HepG2 (cell line): ENCODE data around the gene DYRK1B. TPM values are rescaled to one million over a fixed set of nuclear protein-coding genes. Genes with fewer than 3 reads are reported as not detected.

Experiments
- ATAC-seq: fragments of 200-7000 bp; cut with Tn5 transposase; 3 replicates; pipeline ENCODE4 v1.9.1; 2020; ENCODE audit warnings: mild to moderate bottlenecking, moderate library complexity
- BruUV-seq: library from RNA; stranded (reverse); fragments of 400-500 nt; replicated peaks from 2 replicates; lab custom pipeline; 2021; lab: Mats Ljungman, UMichigan
- CTCF ChIA-PET: fragments of 300-600 bp; formaldehyde crosslinking; extraction: SDS; loops from one replicate; lab custom pipeline; 2021; ENCODE audit warnings: low total read pairs, inconsistent platforms, low intra/inter-chr PET ratio; lab: Yijun Ruan, JAX
- POLR2A ChIA-PET: fragments of 350-600 bp; sonication (Branson Sonifier 250); formaldehyde crosslinking; loops from one replicate; lab custom pipeline; 2020; ENCODE audit warnings: antibody characterized with exemption, inconsistent platforms; lab: Yijun Ruan, JAX
- DNase-seq: peaks from one replicate; pipeline ENCODE4 v3.0.0-alpha.2; 2015; ENCODE audit warnings: low spot score
- FAIRE-seq: peaks from 3 replicates; lab custom pipeline; 2011; peaks lifted over from hg19 to GRCh38; lab: Jason Lieb, UNC
- H2AFZ ChIP-seq: one replicate; pipeline ENCODE4 v1.6.1; 2011; ENCODE audit warnings: low read length, inconsistent platforms
- H3K27ac ChIP-seq: fragments of 300-600 bp; 3 replicates; pipeline ENCODE4 v1.8.0; 2011; ENCODE audit warnings: mixed run types, mild to moderate bottlenecking, mixed read lengths, low read length, inconsistent platforms; ENCODE audit not compliant: insufficient read depth; ENCODE audit errors: extremely low read length
- H3K27me3 ChIP-seq, 2 experiments: fragments of 200-600 bp in 1 of 2; 2 replicates in 1 of 2; 3 replicates in 1 of 2; pipeline versions ENCODE4 v1.6.0 to v1.8.0; 2011; ENCODE audit warnings: low read length in 2 of 2, mild to moderate bottlenecking in 2 of 2, moderate library complexity in 2 of 2, inconsistent platforms in 1 of 2; ENCODE audit not compliant: insufficient read depth in 2 of 2, control insufficient read depth in 1 of 2
- H3K36me3 ChIP-seq, 2 experiments: fragments of 200-600 bp in 1 of 2; replicated peaks in 1 of 2; 2 replicates in 1 of 2; 3 replicates in 1 of 2; pipeline versions ENCODE4 v1.5.1 to v1.8.0; 2011; ENCODE audit warnings: low read length in 2 of 2, inconsistent platforms in 1 of 2; ENCODE audit not compliant: insufficient read depth in 2 of 2, control insufficient read depth in 1 of 2
- H3K4me1 ChIP-seq: 2 replicates; pipeline ENCODE4 v1.5.1; 2012; ENCODE audit warnings: low read length, inconsistent platforms; ENCODE audit not compliant: insufficient read depth
- H3K4me2 ChIP-seq: 2 replicates; pipeline ENCODE4 v1.6.0; 2011; ENCODE audit warnings: low read depth, low read length, inconsistent platforms
- H3K4me3 ChIP-seq, 3 experiments: fragments of 200-600 bp in 1 of 3; sonication (generic), shearing (Covaris generic) in 1 of 3; replicated peaks in 1 of 3; 2 replicates each; pipeline ENCODE4 v1.5.1; 2011 to 2016; ENCODE audit warnings: low read length in 3 of 3, inconsistent platforms in 2 of 3, low read depth in 2 of 3, mild to moderate bottlenecking in 2 of 3, control low read depth in 1 of 3, mixed read lengths in 1 of 3; ENCODE audit not compliant: insufficient read depth in 1 of 3
- H3K79me2 ChIP-seq: one replicate; pipeline ENCODE4 v1.6.1; 2011; ENCODE audit warnings: low read length, inconsistent platforms; ENCODE audit not compliant: insufficient read depth
- H3K9ac ChIP-seq: 2 replicates; pipeline ENCODE4 v1.6.0; 2011; ENCODE audit warnings: mild to moderate bottlenecking, low read depth, low read length, inconsistent platforms; ENCODE audit not compliant: insufficient read depth
- H3K9me3 ChIP-seq: 2 replicates; pipeline ENCODE4 v1.5.1; 2012; ENCODE audit warnings: mild to moderate bottlenecking, low read length
- H4K20me1 ChIP-seq: 2 replicates; pipeline ENCODE4 v1.6.0; 2011; ENCODE audit warnings: inconsistent platforms, mild to moderate bottlenecking, low read length, moderate library complexity; ENCODE audit not compliant: insufficient read depth
- GATA4 ChIP-seq: sonication (generic); IDR thresholded peaks from 2 replicates; pipeline ENCODE4 v1.6.1; 2016; ENCODE audit warnings: antibody characterized with exemption, low read depth, borderline replicate concordance
- HMG20B ChIP-seq: conservative IDR thresholded peaks from 2 replicates; pipeline ENCODE4 v1.6.1; 2016; ENCODE audit warnings: missing genetic modification reagents, missing compliant biosample characterization
- MAFK ChIP-seq, 2 experiments: IDR thresholded peaks in 1 of 2; conservative IDR thresholded peaks in 1 of 2; 2 replicates each; pipeline ENCODE4 v1.6.1; 2011; ENCODE audit warnings: improper control_type of control experiment in 2 of 2, low read length in 2 of 2
- MED13 ChIP-seq: sonication (generic); formaldehyde crosslinking; IDR thresholded peaks from 2 replicates; pipeline ENCODE4 v1.5.0; 2020; ENCODE audit warnings: missing genetic modification reagents
- RBM39 ChIP-seq: fragments of 200-400 bp; formaldehyde crosslinking; IDR thresholded peaks from one replicate; pipeline ENCODE4 v1.6.1; 2018; ENCODE audit warnings: antibody characterized with exemption, mild to moderate bottlenecking, low read depth, low read length; ENCODE audit not compliant: poor library complexity, severe bottlenecking
- SIX4 ChIP-seq: sonication (generic); formaldehyde crosslinking; IDR thresholded peaks from 2 replicates; pipeline ENCODE4 v1.4.0; 2020; ENCODE audit warnings: missing genetic modification reagents
- SP140L ChIP-seq: sonication (generic); formaldehyde crosslinking; IDR thresholded peaks from 2 replicates; pipeline ENCODE4 v1.4.0; 2020; ENCODE audit warnings: missing genetic modification reagents, borderline replicate concordance
- TP53 ChIP-seq: sonication (generic); formaldehyde crosslinking; conservative IDR thresholded peaks from 2 replicates; pipeline ENCODE4 v1.4.0; 2020; ENCODE audit warnings: missing genetic modification reagents
- ZBTB1 ChIP-seq: sonication (generic); formaldehyde crosslinking; IDR thresholded peaks from 2 replicates; pipeline ENCODE4 v1.4.0; 2020; ENCODE audit warnings: missing genetic modification reagents, borderline replicate concordance
- ZNF446 ChIP-seq: sonication (generic); formaldehyde crosslinking; IDR thresholded peaks from 2 replicates; pipeline ENCODE4 v1.5.0; 2020; ENCODE audit warnings: mild to moderate bottlenecking, missing genetic modification reagents
- ZNF598 ChIP-seq: sonication (generic); formaldehyde crosslinking; IDR thresholded peaks from 2 replicates; pipeline ENCODE4 v1.5.1; 2020; ENCODE audit warnings: mild to moderate bottlenecking, missing genetic modification reagents, borderline replicate concordance
- WGBS: methylation state at CpG from one replicate; pipeline ENCODE4 v1.1.6; 2017; ENCODE audit warnings: low lambda C conversion rate; 5-methylcytosine and 5-hydroxymethylcytosine counted together
- in situ Hi-C: cut with HindIII; loops from 2 replicates; pipeline ENCODE4 v1.10.0; 2017; ENCODE audit warnings: low pct_unique_long_range_greater_than_20kb; ENCODE audit not compliant: extremely low pct_ligation_motif_present
- intact Hi-C: fragments of 100-400 bp; cut with micrococcal nuclease; formaldehyde crosslinking; loops from one replicate; pipeline ENCODE4 v1.10.0; 2022; ENCODE audit not compliant: unreplicated experiment
- polyA plus RNA-seq, 8 experiments: library from polyadenylated mRNA; depleted of rRNA in 3 of 8; stranded (reverse) in 7 of 8; unstranded in 1 of 8; fragments of >200 nt; fragmentation: Illumina TruSeq in 4 of 8; extraction: Trizol in 4 of 8; gene quantifications; 2 replicates each; pipeline versions ENCODE4 v1.2.1 to v1.2.3, GENCODE V29; 2011 to 2016; ENCODE audit warnings: low read depth in 4 of 8, missing spikeins in 1 of 8, mixed read lengths in 1 of 8; ENCODE audit not compliant: insufficient read depth in 1 of 8
- total RNA-seq, 5 experiments: library from RNA; depleted of rRNA; stranded (reverse); fragments of >200 nt; fragmentation: Illumina TruSeq; extraction: Trizol; gene quantifications; 2 replicates each; pipeline ENCODE4 v1.2.3, GENCODE V29; 2016; ENCODE audit warnings: low read depth in 1 of 5
- TF ChIP-seq, protein P1 (sequence below): sonication (generic); formaldehyde crosslinking; IDR thresholded peaks from 2 replicates; pipeline ENCODE4 v1.5.0; 2020; ENCODE audit warnings: missing genetic modification reagents

Gene DYRK1B
- total and polyA plus RNA-seq, 2 of the 13 experiments (the other 11 are each of a cell fraction or from before 2014, with no cell fraction given), result 0.82 to 1.3 TPM

DNA sequence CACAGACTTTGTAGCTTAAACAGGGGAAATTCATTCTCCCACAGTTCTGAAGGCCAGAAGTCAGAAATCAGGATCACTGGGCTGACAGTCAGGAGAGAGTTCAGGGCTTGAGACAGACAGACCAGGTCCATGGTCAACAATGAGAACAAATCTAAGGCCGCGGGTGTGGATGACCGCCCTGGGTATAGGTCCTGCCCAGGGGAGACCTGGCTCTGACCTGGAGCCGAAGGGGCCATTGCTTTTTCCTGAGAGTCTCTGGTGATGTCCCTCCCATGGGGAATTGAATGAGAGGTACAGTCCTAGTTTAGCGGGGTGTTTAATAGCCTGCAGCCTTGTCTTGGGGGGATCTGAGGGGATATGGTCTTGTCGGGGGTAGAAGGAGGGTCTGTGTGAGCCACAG is 37.4 kb upstream of the DYRK1B start:
- BruUV-seq, result no TSS peak
- TF ChIP-seq ZNF446 (CRISPR knock-in tag) (no peak), ZNF598 (CRISPR knock-in tag) (no peak), MED13 (no peak), HMG20B (no peak), RBM39 (no peak)
- Histone ChIP-seq H3K4me3 (no peak overlapping the region), H3K4me1 (no peaks in the 10 kb centered on the region), H3K9me3 (no peaks in the 10 kb centered on the region), H3K27ac (no peak overlapping the region), H3K4me2 (no peak overlapping the region), H4K20me1 (no peaks in the 10 kb centered on the region), H3K27me3 (no peaks in the 10 kb centered on the region), H3K36me3 (peaks cover 2 to 6% of the 10 kb centered on the region in 2 experiments; a peak in 3 of 5 replicates), H2AFZ (no peak overlapping the region), H3K79me2 (no peaks in the 10 kb centered on the region), H3K9ac (no peak overlapping the region)
- no peak for ATAC-seq
- in situ Hi-C loops, result no loop called here
- POLR2A ChIA-PET, result no interaction called here
- FAIRE-seq, result no peak
- intact Hi-C loops, result no loop called here
- WGBS, result 86% methylated on average over 6 of the region's 6 CpGs
- no peak for DNase-seq
- CTCF ChIA-PET, result no interaction called here

DNA sequence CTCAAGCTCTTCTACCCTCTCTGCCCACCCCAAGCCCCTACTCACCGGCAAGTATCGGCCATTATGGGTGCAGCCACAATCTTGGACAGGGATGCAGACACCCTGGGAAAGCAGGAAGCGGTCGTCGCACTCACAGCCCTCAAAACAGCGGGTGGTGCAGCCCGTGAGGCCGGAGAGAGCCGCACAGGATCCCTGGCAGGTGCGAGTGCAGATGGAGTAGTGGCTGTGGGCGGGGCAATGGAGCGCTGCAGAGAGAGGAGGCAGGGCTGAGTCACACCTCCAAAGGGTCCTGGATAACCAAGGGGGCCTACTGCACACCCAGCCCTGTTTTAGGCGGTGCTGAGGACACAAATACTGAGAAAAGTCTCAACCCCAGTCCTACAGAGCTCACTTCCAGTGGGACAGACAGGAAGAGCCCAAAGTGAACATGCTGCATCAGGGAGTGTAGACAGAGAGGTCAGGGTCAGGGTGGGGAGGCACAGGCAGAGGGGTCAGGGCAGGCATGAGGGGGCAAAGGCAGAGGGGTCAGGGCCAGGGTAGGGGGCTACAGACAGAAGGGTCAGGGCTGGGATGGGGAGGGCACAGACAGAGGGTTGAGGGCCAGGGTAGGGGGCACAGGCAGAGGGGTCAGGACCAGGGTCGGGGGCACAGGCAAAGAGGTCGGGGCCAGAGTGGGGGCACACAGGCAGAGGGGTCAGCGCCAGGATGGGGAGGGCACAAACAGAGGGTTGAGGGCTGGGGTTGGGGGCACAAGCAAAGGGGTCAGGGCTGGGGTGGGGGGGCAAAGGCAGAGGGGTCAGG is 36.4 kb upstream of the DYRK1B start:
- FAIRE-seq, result no peak

More for the DNA sequence above, 36.4 kb upstream of the DYRK1B start:
- intact Hi-C loops (no loop called here), in situ Hi-C loops (no loop called here)
- no peaks in the 10 kb centered on the region for H4K20me1 ChIP-seq
- H3K27me3 ChIP-seq, result no peaks in the 10 kb centered on the region
- no TSS peak for BruUV-seq
- 93% methylated on average over 16 of the region's 16 CpGs for WGBS
- H3K79me2 ChIP-seq, result no peaks in the 10 kb centered on the region
- no peak overlapping the region for H2AFZ ChIP-seq
- TF ChIP-seq ZBTB1 (no peak), MAFK (conservative IDR thresholded peaks at IDR 0.05 in 1 of 2, IDR thresholded peaks at IDR 0.05 in 1 of 2; ENCODE audit: low read length in 2 of 2) (no peak), SIX4 (CRISPR knock-in tag) (no peak), SP140L (CRISPR knock-in tag) (no peak), GATA4 (no peak), TP53 (no peak)
- TF ChIP-seq, protein P1, sequence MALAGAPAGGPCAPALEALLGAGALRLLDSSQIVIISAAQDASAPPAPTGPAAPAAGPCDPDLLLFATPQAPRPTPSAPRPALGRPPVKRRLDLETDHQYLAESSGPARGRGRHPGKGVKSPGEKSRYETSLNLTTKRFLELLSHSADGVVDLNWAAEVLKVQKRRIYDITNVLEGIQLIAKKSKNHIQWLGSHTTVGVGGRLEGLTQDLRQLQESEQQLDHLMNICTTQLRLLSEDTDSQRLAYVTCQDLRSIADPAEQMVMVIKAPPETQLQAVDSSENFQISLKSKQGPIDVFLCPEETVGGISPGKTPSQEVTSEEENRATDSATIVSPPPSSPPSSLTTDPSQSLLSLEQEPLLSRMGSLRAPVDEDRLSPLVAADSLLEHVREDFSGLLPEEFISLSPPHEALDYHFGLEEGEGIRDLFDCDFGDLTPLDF (CRISPR knock-in tag), result no peak
- no peak overlapping the region for H3K4me2 ChIP-seq
- H3K27ac ChIP-seq, result no peak overlapping the region
- no peaks in the 10 kb centered on the region for H3K9me3 ChIP-seq
- no peaks in the 10 kb centered on the region for H3K4me1 ChIP-seq
- no peak overlapping the region for H3K4me3 ChIP-seq
- DNase-seq (no peak), ATAC-seq (no peak)
- ChIA-PET CTCF (no interaction called here), POLR2A (no interaction called here)
- no peak overlapping the region for H3K9ac ChIP-seq
- peaks cover 2 to 11% of the 10 kb centered on the region in 2 experiments; a peak in 3 of 5 replicates for H3K36me3 ChIP-seq
